GM23338 (cell line): ENCODE data around the gene SORCS3.

Experiments used
- CREB1 ChIP-seq: fragments of 250-450 bp; sonication (Bioruptor Pico); IDR thresholded peaks from 2 replicates; pipeline ENCODE4 v1.5.0; 2020; ENCODE audit warnings: low read depth, mild to moderate bottlenecking, moderate library complexity
- CTCF ChIP-seq, 2 experiments: fragments of 200-600 bp in 1 of 2; sonication (generic) in 1 of 2; conservative IDR thresholded peaks; 2 replicates each; pipeline versions ENCODE4 v1.5.1 to v1.6.1; 2016 to 2017; ENCODE audit warnings: antibody characterized with exemption in 2 of 2, low read depth in 2 of 2, mild to moderate bottlenecking in 2 of 2, moderate library complexity in 1 of 2
- ETS1 ChIP-seq: IDR thresholded peaks from 2 replicates; pipeline ENCODE4 v1.6.1; 2016; ENCODE audit warnings: antibody characterized with exemption
- EZH2 ChIP-seq: fragments of 200-600 bp; sonication (generic); IDR thresholded peaks from one replicate; pipeline ENCODE4 v1.8.0; 2017; ENCODE audit warnings: antibody characterized with exemption, mild to moderate bottlenecking, low read depth; ENCODE audit not compliant: unreplicated experiment
- EZH2phosphoT487 ChIP-seq: fragments of 200-600 bp; sonication (generic); IDR thresholded peaks from one replicate; pipeline ENCODE4 v1.8.1; 2018; ENCODE audit warnings: antibody characterized with exemption; ENCODE audit not compliant: unreplicated experiment
- NANOG ChIP-seq: IDR thresholded peaks from 2 replicates; pipeline ENCODE4 v1.6.1; 2016; ENCODE audit warnings: antibody characterized with exemption, borderline replicate concordance
- POLR2AphosphoS5 ChIP-seq: IDR thresholded peaks from 2 replicates; pipeline ENCODE4 v1.6.1; 2016; ENCODE audit warnings: antibody characterized with exemption, low read depth
- REST ChIP-seq: IDR thresholded peaks from one replicate; pipeline ENCODE4 v1.6.1; 2018; ENCODE audit warnings: antibody characterized with exemption; ENCODE audit not compliant: unreplicated experiment
- ZNF114 ChIP-seq: fragments of 250-450 bp; sonication (Bioruptor Pico); IDR thresholded peaks from 2 replicates; pipeline ENCODE4 v1.5.0; 2020; ENCODE audit warnings: mild to moderate bottlenecking, moderate library complexity
- ZNF331 ChIP-seq: fragments of 250-450 bp; sonication (Bioruptor Pico); IDR thresholded peaks from 2 replicates; pipeline ENCODE4 v1.5.0; 2020; ENCODE audit warnings: low read depth, mild to moderate bottlenecking, moderate library complexity

- no peak for TF ChIP-seq CTCF (conservative IDR thresholded peaks at IDR 0.05; ENCODE audit: low read depth in 2 of 2)
- TF ChIP-seq ZNF331 (CRISPR knock-in tag): no peak
- no peak for TF ChIP-seq EZH2phosphoT487
- no peak for TF ChIP-seq EZH2
- no peak for TF ChIP-seq CREB1 (CRISPR knock-in tag)
- TF ChIP-seq POLR2AphosphoS5: no peak
- no peak for TF ChIP-seq REST
- TF ChIP-seq ETS1: no peak
- no peak for TF ChIP-seq ZNF114 (CRISPR knock-in tag)
- no peak for TF ChIP-seq NANOG
These were observed 126.2 kb downstream of the SORCS3 start for GRCh38 chr10:104767282-104767681.
